ENCODE data around the gene RNF123. TPM values are rescaled to one million over a fixed set of nuclear protein-coding genes. Genes with fewer than 3 reads are reported as not detected.

RNF123 gene
- total RNA-seq, 1 donor, result 33.3 TPM

DNA sequence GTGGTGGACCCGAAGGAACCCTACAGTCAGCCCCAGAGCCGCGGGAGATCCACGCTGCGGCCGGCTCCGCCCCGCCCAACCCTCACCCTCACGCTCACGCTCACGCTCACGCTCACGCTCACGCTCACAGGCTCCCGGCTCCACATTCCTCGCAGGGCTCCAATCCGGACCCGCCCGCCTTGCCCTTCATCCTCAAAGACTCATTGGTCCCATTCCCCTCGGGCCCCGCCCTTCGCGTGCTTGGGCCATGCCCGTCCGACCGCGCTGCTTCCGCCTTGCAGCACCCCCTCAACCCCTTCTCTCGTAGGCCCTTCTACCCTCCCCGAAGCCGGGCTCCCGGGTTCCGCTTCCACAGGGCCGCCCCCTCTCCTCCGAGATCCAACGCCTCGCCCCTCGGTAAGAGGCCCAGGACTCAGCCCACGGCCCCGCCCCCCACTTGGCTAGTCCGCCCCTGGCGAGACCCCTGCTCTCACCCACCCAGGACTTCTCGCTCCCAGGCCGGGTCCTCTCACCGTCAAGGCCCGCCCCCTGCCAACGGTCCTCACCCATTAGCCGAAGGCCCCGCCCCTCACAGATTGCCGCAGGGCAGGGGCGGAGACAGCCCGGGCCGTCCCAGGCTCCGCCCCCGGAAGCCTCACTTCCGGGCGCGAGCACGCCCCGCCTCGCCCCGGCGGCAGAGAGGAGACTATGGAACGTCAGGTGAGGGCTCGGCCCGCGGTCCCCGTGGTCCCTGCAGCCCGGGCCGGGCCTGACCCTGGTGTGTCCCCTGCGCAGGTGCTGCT lies 15.5 kb upstream of the RNF123 start, which contains the start of gene APEH:
APEH (plus strand) TSS at position 637 of the 782 bp plus-strand sequence; CDS start at position 688, 51 bp downstream.
- peak within 1 kb of the TSS; percentile 87 for H3K4me3 ChIP-seq (ENCODE audit: insufficient read depth, low read length)
- peaks cover 10% of the 10 kb centered on the region for H3K4me1 ChIP-seq (ENCODE audit: insufficient read depth, low read length)
- H4K20me1 ChIP-seq (ENCODE audit: insufficient read depth, low read length), result peaks cover 27% of the 10 kb centered on the region
- H3K27me3 ChIP-seq (ENCODE audit: insufficient read depth, low read length), result no peaks in the 10 kb centered on the region
- peak; percentile 100 for DNase-seq (ENCODE audit: insufficient read length, low spot score, missing footprints)
- peak within 1 kb of the TSS; percentile 85 for H3K4me2 ChIP-seq (ENCODE audit: insufficient read depth, low read length)
- peak within 1 kb of the TSS; percentile 85 for H3K27ac ChIP-seq (ENCODE audit: low read depth, low read length)
- TF ChIP-seq, protein P1, sequence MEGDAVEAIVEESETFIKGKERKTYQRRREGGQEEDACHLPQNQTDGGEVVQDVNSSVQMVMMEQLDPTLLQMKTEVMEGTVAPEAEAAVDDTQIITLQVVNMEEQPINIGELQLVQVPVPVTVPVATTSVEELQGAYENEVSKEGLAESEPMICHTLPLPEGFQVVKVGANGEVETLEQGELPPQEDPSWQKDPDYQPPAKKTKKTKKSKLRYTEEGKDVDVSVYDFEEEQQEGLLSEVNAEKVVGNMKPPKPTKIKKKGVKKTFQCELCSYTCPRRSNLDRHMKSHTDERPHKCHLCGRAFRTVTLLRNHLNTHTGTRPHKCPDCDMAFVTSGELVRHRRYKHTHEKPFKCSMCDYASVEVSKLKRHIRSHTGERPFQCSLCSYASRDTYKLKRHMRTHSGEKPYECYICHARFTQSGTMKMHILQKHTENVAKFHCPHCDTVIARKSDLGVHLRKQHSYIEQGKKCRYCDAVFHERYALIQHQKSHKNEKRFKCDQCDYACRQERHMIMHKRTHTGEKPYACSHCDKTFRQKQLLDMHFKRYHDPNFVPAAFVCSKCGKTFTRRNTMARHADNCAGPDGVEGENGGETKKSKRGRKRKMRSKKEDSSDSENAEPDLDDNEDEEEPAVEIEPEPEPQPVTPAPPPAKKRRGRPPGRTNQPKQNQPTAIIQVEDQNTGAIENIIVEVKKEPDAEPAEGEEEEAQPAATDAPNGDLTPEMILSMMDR (IDR thresholded peaks at IDR 0.05; ENCODE audit: extremely low read depth, low read depth, low read length), result no peak
- peaks cover 34% of the 10 kb centered on the region for H3K36me3 ChIP-seq (ENCODE audit: insufficient read depth, low read length)
- peak within 1 kb of the TSS; percentile 87 for H2AFZ ChIP-seq (ENCODE audit: low read length)
- H3K79me2 ChIP-seq (ENCODE audit: insufficient read depth, low read length), result peaks cover 26% of the 10 kb centered on the region
- no peaks in the 10 kb centered on the region for H3K9me3 ChIP-seq (ENCODE audit: low read depth, low read length)

DNA sequence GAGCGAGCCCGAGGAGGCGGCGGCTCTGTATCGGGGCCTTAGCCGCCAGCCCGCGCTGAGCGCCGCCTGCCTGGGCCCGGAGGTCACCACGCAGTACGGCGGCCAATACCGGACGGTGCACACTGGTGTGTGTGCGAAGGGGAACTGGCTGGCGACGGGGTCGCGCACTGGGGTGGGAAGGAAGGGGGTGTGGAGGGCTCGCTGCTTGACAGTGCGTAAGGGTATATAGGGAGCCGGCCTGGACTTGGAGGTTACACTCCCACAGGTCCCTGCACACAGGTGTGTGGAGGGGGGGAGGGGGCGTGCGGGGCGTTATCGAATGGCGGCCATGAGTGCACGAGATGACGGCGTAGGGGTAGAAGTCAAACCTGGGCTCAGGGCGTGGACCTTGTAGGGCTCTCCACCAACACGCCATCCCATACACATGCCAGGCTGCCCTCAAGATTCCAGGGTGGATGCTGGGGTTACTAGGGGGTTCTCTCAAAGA lies 14.8 kb upstream of the RNF123 start:
- peak overlapping the region; percentile 85 for H3K27ac ChIP-seq (ENCODE audit: low read depth, low read length)
- H3K36me3 ChIP-seq (ENCODE audit: insufficient read depth, low read length), result peaks cover 39% of the 10 kb centered on the region
- peaks cover 26% of the 10 kb centered on the region for H3K79me2 ChIP-seq (ENCODE audit: insufficient read depth, low read length)
- H3K4me1 ChIP-seq (ENCODE audit: insufficient read depth, low read length), result peaks cover 5% of the 10 kb centered on the region
- no peaks in the 10 kb centered on the region for H3K27me3 ChIP-seq (ENCODE audit: insufficient read depth, low read length)
- peak overlapping the region; percentile 85 for H3K4me2 ChIP-seq (ENCODE audit: insufficient read depth, low read length)
- peak overlapping the region; percentile 51 for H2AFZ ChIP-seq (ENCODE audit: low read length)
- TF ChIP-seq, protein P1 (IDR thresholded peaks at IDR 0.05; ENCODE audit: extremely low read depth, low read depth, low read length), result no peak
- peak overlapping the region; percentile 87 for H3K4me3 ChIP-seq (ENCODE audit: insufficient read depth, low read length)
- H3K9me3 ChIP-seq (ENCODE audit: low read depth, low read length), result no peaks in the 10 kb centered on the region
- peaks cover 28% of the 10 kb centered on the region for H4K20me1 ChIP-seq (ENCODE audit: insufficient read depth, low read length)
- no peak for DNase-seq (ENCODE audit: insufficient read length, low spot score, missing footprints)

DNA sequence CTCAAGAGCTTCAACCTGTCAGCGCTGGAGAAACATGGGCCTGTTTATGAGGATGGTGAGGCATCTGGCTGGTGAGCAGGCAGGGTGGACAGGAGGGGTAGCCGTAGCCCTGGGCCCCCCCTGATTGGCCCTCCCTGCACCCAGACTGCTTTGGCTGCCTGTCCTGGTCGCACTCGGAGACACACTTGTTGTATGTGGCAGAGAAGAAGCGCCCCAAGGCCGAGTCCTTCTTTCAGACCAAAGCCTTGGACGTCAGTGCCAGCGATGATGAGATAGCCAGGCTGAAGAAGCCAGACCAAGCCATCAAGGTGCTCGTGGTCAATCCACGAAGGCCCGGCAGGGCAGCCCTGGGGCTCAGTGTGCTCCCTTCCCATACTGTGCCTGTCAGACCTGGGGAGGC lies 13.4 kb upstream of the RNF123 start:
- Histone ChIP-seq H3K9me3 (ENCODE audit: low read depth, low read length) (no peaks in the 10 kb centered on the region), H3K4me3 (ENCODE audit: insufficient read depth, low read length) (no peak overlapping the region), H3K36me3 (ENCODE audit: insufficient read depth, low read length) (peaks cover 48% of the 10 kb centered on the region), H3K79me2 (ENCODE audit: insufficient read depth, low read length) (peaks cover 26% of the 10 kb centered on the region), H3K27ac (ENCODE audit: low read depth, low read length) (no peak overlapping the region), H2AFZ (ENCODE audit: low read length) (no peak overlapping the region), H4K20me1 (ENCODE audit: insufficient read depth, low read length) (peaks cover 28% of the 10 kb centered on the region), H3K4me1 (ENCODE audit: insufficient read depth, low read length) (peaks cover 5% of the 10 kb centered on the region), H3K4me2 (ENCODE audit: insufficient read depth, low read length) (no peak overlapping the region), H3K27me3 (ENCODE audit: insufficient read depth, low read length) (no peaks in the 10 kb centered on the region)
- TF ChIP-seq, protein P1 (IDR thresholded peaks at IDR 0.05; ENCODE audit: extremely low read depth, low read depth, low read length), result no peak
- no peak for DNase-seq (ENCODE audit: insufficient read length, low spot score, missing footprints)

DNA sequence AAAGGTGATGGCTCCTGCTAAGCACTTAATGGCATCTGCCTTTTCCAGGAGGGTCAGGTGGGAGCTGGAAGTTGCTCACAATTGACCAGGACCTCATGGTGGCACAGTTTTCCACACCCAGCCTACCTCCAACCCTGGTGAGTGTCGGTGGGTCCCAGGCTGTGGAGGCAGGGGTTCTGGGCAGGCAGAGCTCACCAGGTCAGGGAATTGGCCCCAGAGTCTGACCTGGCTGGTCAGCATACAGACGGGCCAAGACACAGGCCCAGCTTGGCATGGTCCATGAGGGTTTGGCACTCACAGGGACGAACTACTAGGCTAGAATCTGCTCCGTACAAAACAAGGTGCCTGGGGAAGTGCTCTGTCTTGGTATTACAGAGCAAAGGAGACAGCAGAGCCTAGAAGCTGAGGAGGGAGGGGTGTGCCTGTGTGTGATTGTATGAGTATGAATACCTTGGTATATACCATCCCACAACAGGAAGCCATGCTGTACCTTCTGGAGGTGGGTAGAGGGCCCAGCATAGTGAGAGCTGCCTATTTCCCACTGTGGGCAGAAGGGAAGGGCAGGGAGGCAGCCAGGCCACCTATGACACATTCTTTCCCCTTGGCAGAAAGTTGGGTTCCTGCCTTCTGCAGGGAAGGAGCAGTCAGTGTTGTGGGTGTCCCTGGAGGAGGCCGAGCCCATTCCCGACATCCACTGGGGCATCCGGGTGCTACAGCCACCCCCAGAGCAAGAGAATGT lies 8.7 kb upstream of the RNF123 start:
- DNase-seq (ENCODE audit: insufficient read length, low spot score, missing footprints), result peak; percentile 92
- H4K20me1 ChIP-seq (ENCODE audit: insufficient read depth, low read length), result peaks cover 20% of the 10 kb centered on the region
- no peak overlapping the region for H2AFZ ChIP-seq (ENCODE audit: low read length)
- TF ChIP-seq, protein P1 (IDR thresholded peaks at IDR 0.05; ENCODE audit: extremely low read depth, low read depth, low read length), result no peak
- peaks cover 75% of the 10 kb centered on the region for H3K36me3 ChIP-seq (ENCODE audit: insufficient read depth, low read length)
- no peak overlapping the region for H3K27ac ChIP-seq (ENCODE audit: low read depth, low read length)
- no peak overlapping the region for H3K4me3 ChIP-seq (ENCODE audit: insufficient read depth, low read length)
- H3K4me1 ChIP-seq (ENCODE audit: insufficient read depth, low read length), result no peaks in the 10 kb centered on the region
- no peaks in the 10 kb centered on the region for H3K9me3 ChIP-seq (ENCODE audit: low read depth, low read length)
- peaks cover 7% of the 10 kb centered on the region for H3K79me2 ChIP-seq (ENCODE audit: insufficient read depth, low read length)
- H3K4me2 ChIP-seq (ENCODE audit: insufficient read depth, low read length), result no peak overlapping the region
- H3K27me3 ChIP-seq (ENCODE audit: insufficient read depth, low read length), result no peaks in the 10 kb centered on the region

Measured in osteoblast (primary cell).